NCI-H2227 (cell line): ENCODE measurements around the gene TSR2.

ENCODE experiments used
- DNase-seq: peaks from one replicate; lab custom pipeline; 2025; ENCODE audit not compliant: unreplicated experiment; lab: John Stamatoyannopoulos, UW

The TSR2 gene, protein sequence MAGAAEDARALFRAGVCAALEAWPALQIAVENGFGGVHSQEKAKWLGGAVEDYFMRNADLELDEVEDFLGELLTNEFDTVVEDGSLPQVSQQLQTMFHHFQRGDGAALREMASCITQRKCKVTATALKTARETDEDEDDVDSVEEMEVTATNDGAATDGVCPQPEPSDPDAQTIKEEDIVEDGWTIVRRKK

GRCh38 chrX:54439960-54440871 lies at the start of gene TSR2:
Gene TSR2, plus strand, starts transcription at chrX:54440404. Its CDS starts 18 bp downstream, at chrX:54440422.
- DNase-seq: peak; percentile 92

- no peak for DNase-seq
These were observed 43.1 kb upstream of the TSR2 start for GRCh38 chrX:54397113-54397512.

DNA sequence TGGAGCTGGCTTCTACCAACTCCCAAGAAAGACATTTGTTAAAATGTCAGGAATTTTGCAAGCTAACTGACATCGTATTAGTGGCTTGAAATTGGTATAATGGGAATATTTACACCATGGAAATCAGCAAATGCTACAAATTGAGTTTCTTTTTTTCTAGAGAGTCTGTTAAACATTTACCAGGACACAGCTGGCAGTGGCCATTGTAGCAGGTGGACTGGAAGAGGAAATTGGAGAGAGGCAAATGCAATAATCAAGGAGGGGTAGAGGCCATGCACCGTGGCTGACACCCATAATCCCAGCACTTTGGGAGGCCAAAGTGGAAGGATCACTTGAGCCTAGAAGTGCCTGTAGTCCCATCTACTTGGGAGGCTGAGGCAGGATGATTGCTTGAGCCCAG lies 32.9 kb upstream of the TSR2 start:
- no peak for DNase-seq

- no peak for DNase-seq
These were observed 28.5 kb upstream of the TSR2 start for GRCh38 chrX:54411732-54412131.

DNA sequence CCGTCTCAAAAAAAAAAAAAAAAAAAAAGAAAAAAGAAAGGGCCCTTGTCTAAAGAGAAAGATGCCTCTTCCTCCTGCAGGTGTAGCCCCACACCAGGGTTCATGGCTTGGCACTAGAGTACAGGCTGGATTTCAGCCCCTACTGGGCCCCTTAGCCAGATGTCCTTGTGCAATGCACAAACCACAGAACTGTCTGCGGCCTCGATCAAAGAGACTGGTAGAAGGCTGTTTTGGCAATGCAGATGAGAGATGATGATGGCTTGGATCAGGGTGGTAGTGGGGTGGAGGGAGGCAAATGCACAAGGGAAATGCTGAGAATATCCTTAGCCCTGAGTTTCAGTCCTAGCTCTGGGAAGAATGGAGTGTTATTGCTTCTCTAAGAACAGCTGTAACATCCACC lies 26.5 kb upstream of the TSR2 start:
- no peak for DNase-seq

- no peak for DNase-seq
These were observed 24.5 kb upstream of the TSR2 start for GRCh38 chrX:54415534-54416350.

- no peak for DNase-seq
These were observed 23.2 kb upstream of the TSR2 start for GRCh38 chrX:54416965-54417364.

- no peak for DNase-seq
These were observed 20.5 kb upstream of the TSR2 start for GRCh38 chrX:54419559-54420302.

- DNase-seq: no peak
These were observed 18.0 kb upstream of the TSR2 start for GRCh38 chrX:54422168-54422567.

GRCh38 chrX:54423161-54423888 lies 16.9 kb upstream of the TSR2 start:
- DNase-seq: no peak

- DNase-seq: no peak
These were observed 12.3 kb upstream of the TSR2 start for GRCh38 chrX:54427837-54428424.

DNA sequence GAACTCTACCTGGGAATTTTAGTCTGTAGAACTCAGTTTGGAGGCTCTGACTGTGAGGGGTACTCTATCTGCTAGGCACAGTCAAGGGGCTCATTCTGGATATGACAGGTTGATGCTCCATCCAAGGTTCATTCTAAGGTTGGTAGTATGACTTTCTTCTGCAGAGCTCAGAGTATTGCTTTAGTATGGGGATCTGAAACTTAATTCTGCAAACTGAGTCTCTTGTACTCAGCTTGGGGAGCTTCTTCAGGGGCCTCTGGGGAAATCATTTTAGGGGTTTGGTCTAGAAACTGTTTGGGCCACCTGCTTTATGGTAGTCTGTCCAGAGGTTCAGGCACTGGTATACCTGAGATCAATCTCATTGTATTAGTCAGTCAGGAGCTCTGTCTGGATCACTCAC lies 9.7 kb upstream of the TSR2 start:
- DNase-seq: no peak

- no peak for DNase-seq
These were observed 5.1 kb upstream of the TSR2 start for GRCh38 chrX:54435121-54435520.

- no peak for DNase-seq
These were observed 2.6 kb downstream of the TSR2 start for GRCh38 chrX:54442790-54443189.

- DNase-seq: no peak
These were observed 4.5 kb downstream of the TSR2 start for GRCh38 chrX:54444752-54445151.

DNA sequence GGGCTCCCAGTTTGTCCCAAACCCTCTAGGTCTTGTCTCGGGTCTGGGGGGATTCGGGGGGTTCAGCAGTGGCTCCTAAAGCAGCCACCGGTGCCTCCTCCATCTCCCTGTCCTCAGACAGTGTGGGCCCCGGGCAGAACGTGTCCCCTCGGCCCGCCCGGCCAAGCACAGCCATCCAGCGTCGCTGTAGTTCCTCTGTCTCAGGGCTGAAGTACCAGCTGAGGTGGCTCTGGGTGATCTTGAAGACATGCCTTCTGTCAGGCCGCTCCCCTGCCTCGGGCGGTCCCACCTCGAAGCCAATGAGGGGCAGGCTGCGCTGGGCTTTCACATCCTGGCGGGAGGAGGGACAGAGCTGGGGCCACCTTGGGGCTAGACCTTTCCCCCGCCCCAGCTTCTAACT lies 5.9 kb downstream of the TSR2 start:
- no peak for DNase-seq

DNA sequence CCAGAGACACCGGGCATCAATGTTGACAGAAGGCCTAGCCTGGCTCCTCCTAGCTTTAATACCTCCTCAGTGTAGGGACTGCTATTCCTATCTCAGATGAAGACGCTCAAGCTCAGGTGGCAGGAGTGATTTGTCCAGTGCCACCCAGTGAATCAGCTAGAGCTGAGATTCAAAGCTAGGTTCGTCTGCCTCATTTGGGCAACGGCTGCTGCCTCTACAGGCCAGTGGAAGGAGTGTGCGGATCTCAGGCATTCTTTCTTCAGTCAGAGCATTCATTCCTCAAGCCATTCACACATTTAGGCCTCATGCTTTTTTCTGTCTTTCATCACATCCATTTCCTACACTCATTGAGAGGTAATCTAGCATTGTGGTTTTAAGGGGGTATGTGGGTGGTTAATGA lies 7.3 kb downstream of the TSR2 start:
- DNase-seq: no peak

- no peak for DNase-seq
These were observed 9.7 kb downstream of the TSR2 start for GRCh38 chrX:54449929-54450328.

DNA sequence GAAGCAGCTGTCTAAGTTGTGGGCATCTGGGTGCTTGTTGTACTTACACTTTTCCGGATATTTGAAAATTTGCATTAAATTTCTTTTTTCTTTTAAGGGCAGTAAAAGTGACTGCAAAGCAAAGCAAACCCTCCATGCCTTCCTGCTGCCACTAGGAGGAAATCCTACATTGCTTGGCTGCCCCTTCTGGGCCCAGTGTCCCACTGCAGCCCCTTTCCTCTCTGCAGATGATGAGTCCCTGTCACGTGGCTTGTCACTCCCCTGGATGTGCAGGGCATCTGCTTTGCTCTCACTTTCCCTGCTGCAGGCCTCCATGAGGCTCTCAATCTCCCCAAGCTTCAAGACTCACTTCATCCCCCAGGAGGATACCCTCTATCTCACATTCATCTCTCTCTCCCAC lies 12.7 kb downstream of the TSR2 start:
- DNase-seq: peak; percentile 69
